Heart right ventricle (tissue), 16 donors: ENCODE results near the gene LTBP2. TPM values are rescaled to one million over a fixed set of nuclear protein-coding genes. Genes with fewer than 3 reads are reported as not detected.
"Not testable (repeated sequence)": the region's sequence is repeated elsewhere in the genome, so short reads cannot be mapped to it uniquely, and the experiment has no call there.

ENCODE experiments used
- ATAC-seq, 8 donors: fragments of 200-7000 bp; cut with Tn5 transposase; one replicate each; pipeline ENCODE4 v1.9.1; 2020; ENCODE audit warnings: mild to moderate bottlenecking in 8 of 8, moderate library complexity in 8 of 8, moderate number of reproducible peaks in 1 of 8
- DNase-seq, 2 donors: peaks; one replicate each; pipeline ENCODE4 v3.0.0-alpha.2; 2020
- H3K27ac ChIP-seq, 10 donors: fragments of 200-600 bp; sonication (generic) in 2 of 10; one replicate each; pipeline versions ENCODE4 v1.5.0 to v1.8.0; 2020 to 2022; ENCODE audit warnings: mild to moderate bottlenecking in 3 of 10
- H3K27me3 ChIP-seq, 7 donors: fragments of 200-600 bp; one replicate each; pipeline ENCODE4 v1.8.0; 2021 to 2022; ENCODE audit warnings: mild to moderate bottlenecking in 2 of 7
- H3K36me3 ChIP-seq, 9 donors: fragments of 200-600 bp; sonication (generic) in 1 of 9; one replicate each; pipeline versions ENCODE4 v1.5.0 to v1.8.0; 2020 to 2022; ENCODE audit warnings: mild to moderate bottlenecking in 2 of 9
- H3K4me1 ChIP-seq, 9 donors: fragments of 200-600 bp; sonication (generic) in 1 of 9; one replicate each; pipeline versions ENCODE4 v1.5.0 to v1.8.0; 2020 to 2022; ENCODE audit warnings: mild to moderate bottlenecking in 4 of 9
- H3K4me3 ChIP-seq, 10 donors: fragments of 200-600 bp; sonication (generic) in 2 of 10; one replicate each; pipeline versions ENCODE4 v1.5.0 to v1.8.0; 2020 to 2022; ENCODE audit warnings: mild to moderate bottlenecking in 7 of 10, moderate library complexity in 2 of 10
- H3K9me3 ChIP-seq, 11 donors: fragments of 200-600 bp in 10 of 11; sonication (generic) in 2 of 11; one replicate each; pipeline versions ENCODE4 v1.5.0 to v1.8.0; 2013 to 2022; ENCODE audit warnings: mild to moderate bottlenecking in 2 of 11, control low read depth in 1 of 11, moderate library complexity in 1 of 11
- CTCF ChIP-seq, 9 donors: fragments of 200-600 bp; sonication (generic) in 2 of 9; IDR thresholded peaks; one replicate each; pipeline versions ENCODE4 v1.5.0 to v1.8.0; 2021 to 2022; ENCODE audit warnings: antibody characterized with exemption in 9 of 9, mild to moderate bottlenecking in 5 of 9, moderate library complexity in 1 of 9
- WGBS, 2 donors: extraction: QIAGEN DNeasy Blood & Tissue Kit; methylation state at CpG; one replicate each; pipeline ENCODE4 v1.1.7; 2013; ENCODE audit warnings: inconsistent platforms in 1 of 2; 5-methylcytosine and 5-hydroxymethylcytosine counted together
- intact Hi-C, 10 donors: fragments of 100-400 bp; cut with DNase I; formaldehyde crosslinking; loops; one replicate each; pipeline versions ENCODE4 v1.11.1 to v1.14.2; 2022
- polyA plus RNA-seq, 2 donors: library from polyadenylated mRNA; stranded (reverse); fragments of 200-250 nt; gene quantifications; one replicate each; pipeline ENCODE4 v1.2.3, GENCODE V29; 2013
- total RNA-seq, 10 donors: library from RNA; stranded (reverse); fragmentation: NEBNext Ultra II Directional in 3 of 10; extraction: Animal tissue kit (Norgen Biotek cat#: 25700) in 3 of 10; gene quantifications; one replicate each; pipeline versions ENCODE4 v1.2.1 to v1.2.4, GENCODE V29; 2021 to 2023
- donor health status: Arrhythmogenic right ventricular cardiomyopathy.
- donor health status: ischemic (EF 13 %, LVEDD 7.1; RV severe dilation, severe dysfunction).
- donor health status: healthy with polysubstance abuse.
- donor health status: DM: no; HTN: yes; CAD: no.
- donor health status: DM: no; HTN: no; CAD: no.
- donor health status: ischemic (EF 25% LVEDD 6.9; RV normal size, moderate dysfunction).
- donor health status: ischemic (EF 25% LVEDD 5.7; RV mildly dilated, moderate dysfunction).
- donor health status: healthy.
- donor health status: DM: yes; HTN: yes; CAD: no.
- donor health status: Ischemic cardiomyopathy.
- donor health status: ischemic (EF 35%, LVEDD 5.7; RV mildly dilated, moderate dysfunction).
- donor health status: nonischemic (EF 11% LVEDD 7.7; RV severe dilation, severe dysfunction).
- donor health status: DM: yes; HTN: yes; CAD: no.
- donor health status: PGD.
- donor health status: ischemic (EF 29% LVEDD 5.4; RV normal size, mild dysfunction).
- donor health status: nonischemic (EF 23%, LVEDD 6.1; RV moderate dilation, normal function).

LTBP2 gene
- total and polyA plus RNA-seq, 12 donors, result 3.5 to 50.3 (median 17.3) TPM

- no peak for TF ChIP-seq CTCF (IDR thresholded peaks at IDR 0.05)
- Histone ChIP-seq H3K4me3 (no peak overlapping the region), H3K4me1 (peaks cover 0 to 7% (median 0%) of the 10 kb centered on the region in 9 donors), H3K27ac (no peak overlapping the region), H3K27me3 (no peaks in the 10 kb centered on the region), H3K9me3 (no peaks in the 10 kb centered on the region), H3K36me3 (peaks cover 0 to 24% (median 0%) of the 10 kb centered on the region in 9 donors)
- intact Hi-C loops, result loop anchor here in 1 of 10 donors (10.0 kb wide), 1 partner anchor 66 kb away; no protein-coding TSS in a partner anchor
- WGBS, 2 donors, result 88 to 90% methylated on average over 11 of the region's 11 CpGs
- DNase-seq (no peak), ATAC-seq (no peak)
Observed at GRCh38 chr14:74538411-74539391, 73.3 kb downstream of the LTBP2 start.

GRCh38 chr14:74536336-74536735 lies 75.7 kb downstream of the LTBP2 start:
- ATAC-seq, H3K27me3 ChIP-seq, H3K27ac ChIP-seq, H3K9me3 ChIP-seq, DNase-seq, H3K4me3 ChIP-seq, H3K4me1 ChIP-seq: not testable (repeated sequence)
- H3K36me3 ChIP-seq, result peaks cover 0 to 40% (median 0%) of the 10 kb centered on the region in 9 donors
- 96 to 98% methylated on average over 3 of the region's 3 CpGs for WGBS, 2 donors
- intact Hi-C loops, result loop anchor here in 1 of 10 donors (10.0 kb wide), 1 partner anchor 68 kb away; no protein-coding TSS in a partner anchor

- WGBS, 2 donors, result 82 to 86% methylated on average over 10 of the region's 10 CpGs
- DNase-seq, result no peak
- intact Hi-C loops, result loop anchor here in 1 of 10 donors (10.0 kb wide), 1 partner anchor 69 kb away; no protein-coding TSS in a partner anchor
Observed at GRCh38 chr14:74535756-74536325, 76.2 kb downstream of the LTBP2 start.

GRCh38 chr14:74533576-74533975 lies 78.5 kb downstream of the LTBP2 start:
- intact Hi-C loops, result loop anchor here in 1 of 10 donors (10.0 kb wide), 1 partner anchor 71 kb away; no protein-coding TSS in a partner anchor
- ATAC-seq (no peak), DNase-seq (no peak)
- Histone ChIP-seq H3K27ac (no peak overlapping the region), H3K4me3 (no peak overlapping the region), H3K36me3 (peaks cover 0 to 42% (median 0%) of the 10 kb centered on the region in 9 donors), H3K9me3 (no peaks in the 10 kb centered on the region), H3K27me3 (no peaks in the 10 kb centered on the region), H3K4me1 (peaks cover 0 to 5% (median 0%) of the 10 kb centered on the region in 9 donors)
- TF ChIP-seq CTCF (IDR thresholded peaks at IDR 0.05), result no peak
- 76 to 83% methylated on average over 7 of the region's 7 CpGs for WGBS, 2 donors

More at GRCh38 chr14:74535756-74536325, 76.2 kb downstream of the LTBP2 start:
- Histone ChIP-seq H3K27ac (no peak overlapping the region), H3K36me3 (peaks cover 0 to 40% (median 0%) of the 10 kb centered on the region in 9 donors), H3K4me1 (peaks cover 0 to 5% (median 0%) of the 10 kb centered on the region in 9 donors), H3K9me3 (no peaks in the 10 kb centered on the region), H3K4me3 (no peak overlapping the region), H3K27me3 (no peaks in the 10 kb centered on the region)
- ATAC-seq, result no peak
- no peak for TF ChIP-seq CTCF (IDR thresholded peaks at IDR 0.05)
